ENCODE data around the gene CD164L2. TPM values are rescaled to one million over a fixed set of nuclear protein-coding genes. Genes with fewer than 3 reads are reported as not detected.
"Not testable (repeated sequence)": the region's sequence is repeated elsewhere in the genome, so short reads cannot be mapped to it uniquely, and the experiment has no call there.

Gene CD164L2
- total and polyA plus RNA-seq, 4 experiments from 2014 or later: 0.22 TPM; not detected in 3

DNA sequence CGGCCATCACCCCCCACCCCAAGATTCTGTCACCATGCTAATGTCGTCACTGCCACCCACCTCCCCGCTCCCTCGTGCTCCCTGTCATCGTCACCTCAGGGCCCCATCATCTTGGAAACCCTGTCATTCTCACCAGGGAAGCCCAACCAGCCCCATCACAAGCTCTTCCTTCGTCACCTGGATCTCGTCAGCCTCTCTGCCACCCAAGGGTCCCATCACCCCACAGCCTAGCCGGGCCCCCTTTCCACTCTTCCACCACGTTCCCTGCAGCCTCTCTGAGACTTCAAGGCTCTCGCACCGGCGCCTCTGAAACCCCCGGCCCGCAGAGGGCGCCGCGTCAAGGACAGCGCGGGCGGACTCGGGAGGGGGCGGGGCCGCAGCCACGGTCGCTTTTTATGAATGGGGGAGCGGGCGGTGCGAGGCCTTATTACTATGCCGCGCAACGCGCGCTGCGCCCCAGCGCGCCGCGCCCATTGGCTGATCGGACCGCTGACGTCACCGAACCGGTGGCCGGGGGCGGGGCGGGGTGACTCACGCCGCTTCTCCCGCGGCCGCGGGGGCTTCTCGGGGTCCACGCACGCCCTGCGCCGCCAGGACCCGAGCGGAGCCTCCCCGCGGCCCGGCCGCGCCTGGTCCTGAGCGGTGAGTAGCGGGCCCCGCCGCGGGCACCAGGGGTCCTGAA is 9.1 kb upstream of the CD164L2 start, which contains the start of gene GPR3:
Gene GPR3, plus strand, starts transcription at position 527 of the 682 bp plus-strand sequence. CDS start 1,177 bp downstream, outside the sequence.
- Mint-ChIP-seq H3K27ac (peak within 1 kb of the TSS; percentile 58 to 97 (median 94)), H3K9me3 (peaks cover 0 to 1% (median 0%) of the 10 kb centered on the region in 8 donors), H3K27me3 (peaks cover 1 to 4% of the 10 kb centered on the region in 2 donors), H3K36me3 (no peaks in the 10 kb centered on the region), H3K4me1 (peaks cover 11 to 30% (median 17%) of the 10 kb centered on the region in 4 donors), H3K4me3 (peak within 1 kb of the TSS; percentile 79 to 93 (median 84))
- peak; percentile 88 to 92 (median 89) for DNase-seq
- POLR2A ChIA-PET (ENCODE audit: partially characterized antibody): interaction anchor here (0.7 to 1.3 kb wide), 3 partner anchors 50 to 271 kb away, joined by 3 to 5 read pairs (median 4); partner anchors contain the start of gene SYTL1
- Histone ChIP-seq H3K4me3 (ENCODE audit: low read length in 2 of 2) (peak within 1 kb of the TSS; percentile 17 to 68), H3K36me3 (ENCODE audit: insufficient read depth, low read length) (no peaks in the 10 kb centered on the region), H3K4me1 (ENCODE audit: insufficient read depth, low read length) (peaks cover 26% of the 10 kb centered on the region), H3K9me3 (ENCODE audit: control insufficient read depth in 1 of 2, low read length in 2 of 2) (no peaks in the 10 kb centered on the region), H3K27ac (ENCODE audit: low read depth, low read length) (peak within 1 kb of the TSS; percentile 42), H3K27me3 (ENCODE audit: insufficient read depth, low read length) (no peaks in the 10 kb centered on the region)
- intact Hi-C loops (cut with micrococcal nuclease): loop anchor here (1.0 to 2.0 kb wide), 3 partner anchors 214 to 289 kb away; no protein-coding TSS in a partner anchor
- CTCF ChIA-PET (ENCODE audit: partially characterized antibody): interaction anchor here (0.5 to 12.1 kb wide), 12 partner anchors 30 to 277 kb away, joined by 3 to 325 read pairs (median 6); no protein-coding TSS in a partner anchor

DNA sequence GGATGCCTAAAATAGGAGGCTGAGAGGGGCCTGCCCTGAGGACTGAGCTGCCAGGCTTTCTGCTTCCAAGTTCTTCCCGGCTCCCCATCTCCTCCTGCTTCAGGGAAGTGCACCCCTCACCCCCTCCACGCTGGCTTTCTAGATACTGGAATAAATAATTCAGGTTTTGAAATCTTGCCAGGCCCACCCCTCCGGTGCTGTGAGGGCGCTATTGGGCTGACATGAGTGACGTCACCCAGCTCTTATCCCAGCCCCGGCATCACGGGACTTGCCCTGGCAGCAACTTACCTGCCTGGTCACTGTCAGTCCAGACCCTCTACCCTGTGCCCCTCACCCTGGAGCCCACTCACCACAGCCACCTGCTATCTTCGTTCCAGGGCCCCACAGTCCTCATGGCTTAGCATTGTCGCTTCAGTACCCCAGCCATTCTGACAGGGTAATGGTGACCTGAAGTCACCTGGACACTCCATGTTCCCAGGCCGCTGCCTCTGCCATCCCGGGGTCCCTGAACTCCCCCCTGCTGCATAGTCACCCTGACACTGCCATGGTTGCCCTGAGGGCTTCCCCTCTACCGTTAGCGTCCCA is 8.5 kb upstream of the CD164L2 start:
- peak overlapping the region; percentile 31 to 97 (median 94) for H3K27ac Mint-ChIP-seq
- peak overlapping the region in 1 of 2 donors; percentile 68 for H3K4me3 ChIP-seq (ENCODE audit: low read length in 2 of 2)

DNA sequence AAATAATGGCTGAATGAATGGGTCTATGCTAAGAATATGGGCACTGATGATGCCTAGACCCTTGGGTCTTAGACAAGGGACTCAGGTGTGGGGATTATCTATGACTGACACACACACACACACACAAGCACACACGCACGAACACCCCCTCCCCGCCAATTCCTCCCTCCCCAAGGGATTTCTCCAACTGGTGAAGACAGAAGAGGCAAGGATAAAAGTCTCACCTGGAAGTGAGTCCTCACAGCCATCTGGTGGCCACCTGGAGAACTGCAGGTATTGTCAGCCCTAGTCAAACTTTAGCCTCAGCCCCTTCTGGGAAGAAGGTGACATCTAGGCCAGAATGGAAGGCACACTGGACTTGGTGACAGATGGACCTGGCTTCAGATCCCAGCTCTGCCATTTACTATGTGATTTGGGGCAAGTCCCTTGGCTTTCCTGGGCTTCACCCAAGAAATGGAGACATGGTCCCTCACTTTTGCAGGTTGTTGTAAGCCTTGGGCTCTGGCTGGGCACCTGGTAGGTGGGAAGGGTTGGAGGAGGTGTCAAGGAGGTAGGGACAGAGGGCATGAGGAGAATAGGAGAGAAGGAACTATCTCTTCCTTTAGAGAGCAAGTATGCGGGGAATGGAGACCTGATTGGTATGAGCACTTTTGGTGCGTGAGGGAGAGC is 5.3 kb upstream of the CD164L2 start:
- Mint-ChIP-seq H3K36me3 (no peaks in the 10 kb centered on the region), H3K27me3 (peaks cover 3 to 4% of the 10 kb centered on the region in 2 donors), H3K4me1 (peaks cover 10 to 17% (median 14%) of the 10 kb centered on the region in 4 donors), H3K9me3 (no peaks in the 10 kb centered on the region), H3K4me3 (peak overlapping the region in 1 of 8 donors; percentile 35), H3K27ac (peak overlapping the region in 4 of 7 donors; percentile 1 to 87 (median 76))
- Histone ChIP-seq H3K9me3 (ENCODE audit: control insufficient read depth in 1 of 2, low read length in 2 of 2) (no peaks in the 10 kb centered on the region), H3K4me3 (ENCODE audit: low read length in 2 of 2) (no peak overlapping the region), H3K36me3 (ENCODE audit: insufficient read depth, low read length) (no peaks in the 10 kb centered on the region), H3K27ac (ENCODE audit: low read depth, low read length) (no peak overlapping the region), H3K27me3 (ENCODE audit: insufficient read depth, low read length) (no peaks in the 10 kb centered on the region), H3K4me1 (ENCODE audit: insufficient read depth, low read length) (peaks cover 16% of the 10 kb centered on the region)
- POLR2A ChIA-PET (ENCODE audit: partially characterized antibody): no interaction called here
- CTCF ChIA-PET (ENCODE audit: partially characterized antibody): interaction anchor here (0.6 to 12.1 kb wide), 20 partner anchors 9 to 344 kb away, joined by 3 to 325 read pairs (median 4); partner anchors contain the start of gene MAP3K6
- intact Hi-C loops (cut with micrococcal nuclease): loop anchor here (1.0 to 2.0 kb wide), 4 partner anchors 24 to 87 kb away; no protein-coding TSS in a partner anchor
- DNase-seq: peak; percentile 69 to 74 (median 70)

More for the DNA sequence above, 8.5 kb upstream of the CD164L2 start:
- H3K27ac ChIP-seq (ENCODE audit: low read depth, low read length): no peak overlapping the region
- H3K4me1 Mint-ChIP-seq: peaks cover 11 to 30% (median 17%) of the 10 kb centered on the region in 4 donors
- H3K9me3 ChIP-seq (ENCODE audit: control insufficient read depth in 1 of 2, low read length in 2 of 2): no peaks in the 10 kb centered on the region
- no peaks in the 10 kb centered on the region for H3K36me3 ChIP-seq (ENCODE audit: insufficient read depth, low read length)
- peak overlapping the region; percentile 79 to 93 (median 84) for H3K4me3 Mint-ChIP-seq
- H3K36me3 Mint-ChIP-seq: no peaks in the 10 kb centered on the region
- intact Hi-C loops (cut with micrococcal nuclease): loop anchor here (1.0 to 2.0 kb wide), 3 partner anchors 215 to 289 kb away; no protein-coding TSS in a partner anchor
- H3K27me3 ChIP-seq (ENCODE audit: insufficient read depth, low read length): no peaks in the 10 kb centered on the region
- peak in 1 of 5 donors; percentile 55 for DNase-seq
- H3K9me3 Mint-ChIP-seq: peaks cover 0 to 1% (median 0%) of the 10 kb centered on the region in 8 donors
- peaks cover 1 to 4% of the 10 kb centered on the region in 2 donors for H3K27me3 Mint-ChIP-seq
- CTCF ChIA-PET (ENCODE audit: partially characterized antibody): interaction anchor here (0.6 to 12.1 kb wide), 12 partner anchors 29 to 278 kb away, joined by 3 to 325 read pairs (median 6); no protein-coding TSS in a partner anchor
- POLR2A ChIA-PET (ENCODE audit: partially characterized antibody): interaction anchor here (0.6 to 1.3 kb wide), 7 partner anchors 26 to 271 kb away, joined by 3 to 5 read pairs (median 3); partner anchors contain the start of gene SYTL1
- peaks cover 26% of the 10 kb centered on the region for H3K4me1 ChIP-seq (ENCODE audit: insufficient read depth, low read length)

DNA sequence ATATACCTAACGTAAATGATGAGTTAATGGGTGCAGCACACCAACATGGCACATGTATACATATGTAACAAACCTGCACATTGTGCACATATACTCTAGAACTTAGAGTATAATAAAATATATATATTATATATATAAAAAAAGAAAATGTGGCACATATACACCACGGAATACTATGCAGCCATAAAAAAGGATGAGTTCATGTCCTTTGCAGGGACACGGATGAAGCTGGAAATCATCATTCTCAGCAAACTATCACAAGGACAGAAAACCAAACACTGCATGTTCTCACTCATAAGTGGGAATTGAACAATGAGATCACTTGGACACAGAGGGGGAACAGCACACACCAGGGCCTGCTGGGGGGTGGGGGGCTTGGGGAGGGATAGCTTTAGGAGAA is 1.7 kb upstream of the CD164L2 start:
- H3K4me3 ChIP-seq (ENCODE audit: low read length in 2 of 2); intact Hi-C loops (cut with micrococcal nuclease); H3K27ac Mint-ChIP-seq; H3K4me1 ChIP-seq (ENCODE audit: insufficient read depth, low read length); H3K27me3 Mint-ChIP-seq; H3K36me3 Mint-ChIP-seq; H3K36me3 ChIP-seq (ENCODE audit: insufficient read depth, low read length); H3K4me3 Mint-ChIP-seq; H3K4me1 Mint-ChIP-seq; H3K9me3 Mint-ChIP-seq; H3K9me3 ChIP-seq (ENCODE audit: control insufficient read depth in 1 of 2, low read length in 2 of 2); H3K27ac ChIP-seq (ENCODE audit: low read depth, low read length); DNase-seq; H3K27me3 ChIP-seq (ENCODE audit: insufficient read depth, low read length): not testable (repeated sequence)
- ChIA-PET CTCF (ENCODE audit: partially characterized antibody) (interaction anchor here (1.1 to 12.1 kb wide), 4 partner anchors 18 to 283 kb away, joined by 3 to 325 read pairs (median 67); partner anchors contain the start of gene MAP3K6), POLR2A (ENCODE audit: partially characterized antibody) (interaction anchor here (0.9 kb wide), 1 partner anchor 84 kb away, joined by 3 read pairs; no protein-coding TSS in a partner anchor)

DNA sequence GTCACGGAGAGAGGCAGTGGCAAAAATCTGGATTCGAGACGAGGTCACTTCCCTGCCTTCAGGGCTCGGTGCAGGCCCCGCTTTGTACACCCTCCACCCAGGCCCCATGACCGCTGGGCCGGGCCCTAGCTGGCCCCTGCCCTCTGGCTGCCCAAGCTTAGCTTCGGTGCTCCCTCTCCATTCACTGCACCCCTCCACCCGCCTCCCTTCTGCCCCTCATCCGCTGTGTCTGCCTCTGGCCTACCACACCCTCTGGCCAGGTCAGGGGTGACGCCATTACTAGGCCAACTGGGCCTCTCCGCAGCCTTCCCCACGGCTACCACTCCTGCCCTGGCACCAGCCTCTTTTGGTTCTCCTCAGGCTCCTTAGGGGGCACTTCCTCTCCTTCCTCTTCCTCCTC is 528 bp upstream of the CD164L2 start:
- no peaks in the 10 kb centered on the region for H3K4me1 ChIP-seq (ENCODE audit: insufficient read depth, low read length)
- intact Hi-C loops (cut with micrococcal nuclease): no loop called here
- H3K4me3 ChIP-seq (ENCODE audit: low read length in 2 of 2): no peak overlapping the region
- H3K4me3 Mint-ChIP-seq: no peak overlapping the region
- H3K9me3 Mint-ChIP-seq: no peaks in the 10 kb centered on the region
- POLR2A ChIA-PET (ENCODE audit: partially characterized antibody): interaction anchor here (0.9 to 1.1 kb wide), 2 partner anchors 26 to 83 kb away, joined by 3 to 4 read pairs; no protein-coding TSS in a partner anchor
- H3K36me3 ChIP-seq (ENCODE audit: insufficient read depth, low read length): no peaks in the 10 kb centered on the region
- no peak overlapping the region for H3K27ac Mint-ChIP-seq
- no peaks in the 10 kb centered on the region for H3K9me3 ChIP-seq (ENCODE audit: control insufficient read depth in 1 of 2, low read length in 2 of 2)
- H3K27me3 Mint-ChIP-seq: peaks cover 2 to 5% of the 10 kb centered on the region in 2 donors
- no peak overlapping the region for H3K27ac ChIP-seq (ENCODE audit: low read depth, low read length)
- H3K4me1 Mint-ChIP-seq: peaks cover 0 to 5% (median 4%) of the 10 kb centered on the region in 4 donors
- no peak for DNase-seq
- no peaks in the 10 kb centered on the region for H3K27me3 ChIP-seq (ENCODE audit: insufficient read depth, low read length)
- CTCF ChIA-PET (ENCODE audit: partially characterized antibody): interaction anchor here (1.1 to 12.1 kb wide), 5 partner anchors 17 to 86 kb away, joined by 3 to 325 read pairs (median 9); partner anchors contain the start of gene MAP3K6
- no peaks in the 10 kb centered on the region for H3K36me3 Mint-ChIP-seq

DNA sequence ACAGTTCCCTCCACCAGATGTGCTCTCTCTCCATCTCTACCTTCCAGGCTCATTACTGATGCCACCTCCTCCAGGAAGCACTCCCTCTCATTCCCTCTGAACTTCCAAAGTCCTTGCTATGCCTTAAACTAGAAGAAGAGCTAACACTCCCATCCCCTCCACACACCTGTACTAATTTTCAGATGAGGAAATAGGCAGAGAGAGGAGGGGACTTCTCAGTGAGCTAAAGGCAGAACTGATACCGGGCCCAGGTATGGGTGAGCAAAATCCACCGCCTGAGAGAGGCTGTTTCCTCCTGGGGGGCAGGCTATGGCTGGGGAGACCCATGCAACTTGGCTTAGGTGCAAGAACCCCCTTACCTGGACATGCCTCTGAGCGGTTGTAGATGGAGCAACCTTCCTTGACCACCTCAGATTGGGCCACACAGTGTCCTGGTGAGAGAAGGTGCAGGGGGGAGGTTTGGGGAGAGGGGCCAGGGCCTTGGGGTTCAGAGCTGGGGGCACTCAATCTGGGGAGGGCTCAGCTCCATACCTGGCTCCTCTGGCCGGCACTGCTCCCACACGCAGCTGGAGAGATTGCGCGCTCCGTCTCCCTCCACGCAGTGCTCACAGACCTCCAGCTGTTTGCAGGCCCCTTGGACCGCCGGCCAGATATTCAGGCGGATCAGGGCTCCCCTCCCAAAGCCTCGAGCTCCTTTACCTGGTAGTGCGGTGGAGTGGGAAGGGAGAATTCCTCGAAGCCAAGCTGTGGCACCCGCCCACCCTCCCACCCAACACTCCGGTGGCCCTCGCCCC is 967 bp downstream of the CD164L2 start:
- Histone ChIP-seq H3K9me3 (ENCODE audit: control insufficient read depth in 1 of 2, low read length in 2 of 2) (no peaks in the 10 kb centered on the region), H3K36me3 (ENCODE audit: insufficient read depth, low read length) (no peaks in the 10 kb centered on the region), H3K4me3 (ENCODE audit: low read length in 2 of 2) (no peak overlapping the region), H3K4me1 (ENCODE audit: insufficient read depth, low read length) (no peaks in the 10 kb centered on the region), H3K27me3 (ENCODE audit: insufficient read depth, low read length) (no peaks in the 10 kb centered on the region), H3K27ac (ENCODE audit: low read depth, low read length) (no peak overlapping the region)
- DNase-seq: no peak
- H3K4me1 Mint-ChIP-seq: peaks cover 0 to 2% (median 0%) of the 10 kb centered on the region in 4 donors
- no peak overlapping the region for H3K27ac Mint-ChIP-seq
- intact Hi-C loops (cut with micrococcal nuclease): no loop called here
- H3K36me3 Mint-ChIP-seq: no peaks in the 10 kb centered on the region
- no peak overlapping the region for H3K4me3 Mint-ChIP-seq
- ChIA-PET POLR2A (ENCODE audit: partially characterized antibody) (interaction anchor here (1.1 kb wide), 1 partner anchor 25 kb away, joined by 4 read pairs; no protein-coding TSS in a partner anchor), CTCF (ENCODE audit: partially characterized antibody) (interaction anchor here (1.1 to 12.1 kb wide), 4 partner anchors 25 to 84 kb away, joined by 3 to 325 read pairs (median 70); no protein-coding TSS in a partner anchor)
- no peaks in the 10 kb centered on the region for H3K9me3 Mint-ChIP-seq
- peaks cover 1 to 2% of the 10 kb centered on the region in 2 donors for H3K27me3 Mint-ChIP-seq
